ENCODE data around the gene UNC13B.

Gene UNC13B

GRCh38 chr9:35340046-35340445, 178.2 kb downstream of the UNC13B start:
- no peak for DNase-seq

- DNase-seq: no peak
These were observed 179.2 kb downstream of the UNC13B start for GRCh38 chr9:35341021-35341420.

GRCh38 chr9:35341585-35341984, 179.8 kb downstream of the UNC13B start:
- no peak for DNase-seq

- DNase-seq: no peak
These were observed 180.6 kb downstream of the UNC13B start for GRCh38 chr9:35342221-35342958.

GRCh38 chr9:35348109-35348508, 186.3 kb downstream of the UNC13B start:
- DNase-seq: no peak

- no peak for DNase-seq
These were observed 187.6 kb downstream of the UNC13B start for GRCh38 chr9:35349287-35349990.

GRCh38 chr9:35350212-35350611, 188.4 kb downstream of the UNC13B start:
- DNase-seq: no peak

GRCh38 chr9:35350827-35351549, 189.2 kb downstream of the UNC13B start:
- no peak for DNase-seq

GRCh38 chr9:35353731-35354365, 192.0 kb downstream of the UNC13B start:
- no peak for DNase-seq

- no peak for DNase-seq
These were observed 194.1 kb downstream of the UNC13B start for GRCh38 chr9:35355939-35356338.

- DNase-seq: no peak
These were observed 195.3 kb downstream of the UNC13B start for GRCh38 chr9:35357116-35357515.

GRCh38 chr9:35357826-35358225, 196.0 kb downstream of the UNC13B start:
- DNase-seq: no peak

GRCh38 chr9:35364817-35365585, 203.2 kb downstream of the UNC13B start:
- DNase-seq: no peak

GRCh38 chr9:35366627-35367026, 204.8 kb downstream of the UNC13B start:
- no peak for DNase-seq

GRCh38 chr9:35367451-35367850, 205.6 kb downstream of the UNC13B start:
- DNase-seq: no peak

- DNase-seq: no peak
These were observed 208.4 kb downstream of the UNC13B start for GRCh38 chr9:35370241-35370640.

GRCh38 chr9:35374436-35374835, 212.6 kb downstream of the UNC13B start:
- no peak for DNase-seq

- DNase-seq: no peak
These were observed 213.1 kb downstream of the UNC13B start for GRCh38 chr9:35374910-35375309.

- no peak for DNase-seq
These were observed 218.2 kb downstream of the UNC13B start for GRCh38 chr9:35380039-35380438.

- no peak for DNase-seq
These were observed 218.8 kb downstream of the UNC13B start for GRCh38 chr9:35380619-35381018.

GRCh38 chr9:35385042-35385441, 223.2 kb downstream of the UNC13B start:
- DNase-seq: no peak

GRCh38 chr9:35395076-35395705, 233.4 kb downstream of the UNC13B start:
- DNase-seq: no peak
